Right atrium auricular region (tissue), 2 donors: ENCODE measurements around the gene ZNF132. TPM values are rescaled to one million over a fixed set of nuclear protein-coding genes. Genes with fewer than 3 reads are reported as not detected.
"Not testable (repeated sequence)": the region's sequence is repeated elsewhere in the genome, so short reads cannot be mapped to it uniquely, and the experiment has no call there.

ENCODE experiments used
- DNase-seq: peaks from one replicate; pipeline ENCODE4 v3.0.0-alpha.2; 2019; ENCODE audit warnings: low spot score
- H3K27ac ChIP-seq, 2 donors: fragments of 200-600 bp; sonication (generic); 1 replicate in 1 of 2; 2 replicates in 1 of 2; pipeline ENCODE4 v1.5.1; 2016 to 2019
- H3K27me3 ChIP-seq, 2 donors: fragments of 200-600 bp; sonication (generic); one replicate each; pipeline versions ENCODE4 v1.5.1 to v1.6.0; 2017 to 2019
- H3K36me3 ChIP-seq: fragments of 200-600 bp; sonication (generic); one replicate; pipeline ENCODE4 v1.5.1; 2016
- H3K4me1 ChIP-seq, 2 donors: fragments of 200-600 bp; sonication (generic); one replicate each; pipeline versions ENCODE4 v1.5.1 to v1.6.0; 2017 to 2019
- H3K4me3 ChIP-seq, 2 donors: fragments of 200-600 bp; sonication (generic); 1 replicate in 1 of 2; 2 replicates in 1 of 2; pipeline ENCODE4 v1.5.1; 2017 to 2019; ENCODE audit warnings: mild to moderate bottlenecking in 1 of 2, moderate library complexity in 1 of 2
- H3K9me3 ChIP-seq, 2 donors: fragments of 200-600 bp; sonication (generic); one replicate each; pipeline ENCODE4 v1.5.1; 2019
- CTCF ChIP-seq, 2 donors: fragments of 200-600 bp; sonication (generic); IDR thresholded peaks; one replicate each; pipeline ENCODE4 v1.5.1; 2019; ENCODE audit warnings: antibody characterized with exemption in 2 of 2
- total RNA-seq, 2 donors: library from RNA; depleted of rRNA; stranded (reverse); fragments of >200 nt; gene quantifications; one replicate each; pipeline ENCODE4 v1.1.0, GENCODE V29; 2016

ZNF132 gene
- total RNA-seq, 2 donors from 2014 or later, result 2.7 to 3.1 TPM

- TF ChIP-seq CTCF (IDR thresholded peaks at IDR 0.05), result no peak
- peak; percentile 98 for DNase-seq
- H3K36me3 ChIP-seq, result peaks cover 20% of the 10 kb centered on the region
Measured at GRCh38 chr19:58475714-58476497, 36.0 kb upstream of the ZNF132 start, which contains the start of gene ZNF446. Gene ZNF446 (plus strand): TSS chr19:58476352. CDS start chr19:58477219, 867 bp downstream.

GRCh38 chr19:58474997-58475713 lies 35.2 kb upstream of the ZNF132 start:
- H3K9me3 ChIP-seq, result no peaks in the 10 kb centered on the region
- no peak for TF ChIP-seq CTCF (IDR thresholded peaks at IDR 0.05)
- no peaks in the 10 kb centered on the region for H3K27me3 ChIP-seq
- peak overlapping the region; percentile 51 to 73 for H3K4me3 ChIP-seq
- peaks cover 24% of the 10 kb centered on the region for H3K36me3 ChIP-seq
- no peak for DNase-seq
- peak overlapping the region; percentile 87 to 92 for H3K27ac ChIP-seq
- H3K4me1 ChIP-seq, result peaks cover 0 to 25% of the 10 kb centered on the region in 2 donors

More at GRCh38 chr19:58475714-58476497, 36.0 kb upstream of the ZNF132 start, which contains the start of gene ZNF446:
- H3K4me1 ChIP-seq, result peaks cover 0 to 25% of the 10 kb centered on the region in 2 donors
- peak within 1 kb of the TSS; percentile 87 to 92 for H3K27ac ChIP-seq
- peak within 1 kb of the TSS; percentile 51 to 73 for H3K4me3 ChIP-seq
- H3K27me3 ChIP-seq, result no peaks in the 10 kb centered on the region
- no peaks in the 10 kb centered on the region for H3K9me3 ChIP-seq

- no peak for DNase-seq
- peaks cover 29% of the 10 kb centered on the region for H3K36me3 ChIP-seq
- H3K27ac ChIP-seq, result no peak overlapping the region
- H3K9me3 ChIP-seq, result no peaks in the 10 kb centered on the region
- TF ChIP-seq CTCF (IDR thresholded peaks at IDR 0.05), result no peak
- H3K27me3 ChIP-seq, result no peaks in the 10 kb centered on the region
- no peak overlapping the region for H3K4me3 ChIP-seq
- peaks cover 0 to 25% of the 10 kb centered on the region in 2 donors for H3K4me1 ChIP-seq
Measured at GRCh38 chr19:58474291-58474996, 34.5 kb upstream of the ZNF132 start.

GRCh38 chr19:58473775-58474174 lies 33.8 kb upstream of the ZNF132 start:
- DNase-seq, result no peak
- no peak for TF ChIP-seq CTCF (IDR thresholded peaks at IDR 0.05)
- peaks cover 34% of the 10 kb centered on the region for H3K36me3 ChIP-seq

GRCh38 chr19:58471736-58472135 lies 31.8 kb upstream of the ZNF132 start:
- no peak for DNase-seq
- Histone ChIP-seq H3K27me3 (no peaks in the 10 kb centered on the region), H3K4me1 (peaks cover 0 to 29% of the 10 kb centered on the region in 2 donors), H3K4me3 (no peak overlapping the region), H3K36me3 (peaks cover 34% of the 10 kb centered on the region), H3K27ac (no peak overlapping the region), H3K9me3 (no peaks in the 10 kb centered on the region)
- TF ChIP-seq CTCF (IDR thresholded peaks at IDR 0.05), result no peak

More at GRCh38 chr19:58473775-58474174, 33.8 kb upstream of the ZNF132 start:
- no peak overlapping the region for H3K4me3 ChIP-seq
- no peaks in the 10 kb centered on the region for H3K27me3 ChIP-seq
- H3K27ac ChIP-seq, result no peak overlapping the region
- H3K9me3 ChIP-seq, result no peaks in the 10 kb centered on the region
- H3K4me1 ChIP-seq, result peaks cover 0 to 25% of the 10 kb centered on the region in 2 donors

- not testable (repeated sequence) for DNase-seq
- H3K36me3 ChIP-seq, result peaks cover 34% of the 10 kb centered on the region
Measured at GRCh38 chr19:58470837-58471543, 31.0 kb upstream of the ZNF132 start.

More at GRCh38 chr19:58470837-58471543, 31.0 kb upstream of the ZNF132 start:
- H3K9me3 ChIP-seq, H3K27ac ChIP-seq, H3K27me3 ChIP-seq, H3K4me3 ChIP-seq: not testable (repeated sequence)
- H3K4me1 ChIP-seq, result peaks cover 0 to 29% of the 10 kb centered on the region in 2 donors
